ENCODE data around the gene ZNF268.

ZNF268 gene

DNA sequence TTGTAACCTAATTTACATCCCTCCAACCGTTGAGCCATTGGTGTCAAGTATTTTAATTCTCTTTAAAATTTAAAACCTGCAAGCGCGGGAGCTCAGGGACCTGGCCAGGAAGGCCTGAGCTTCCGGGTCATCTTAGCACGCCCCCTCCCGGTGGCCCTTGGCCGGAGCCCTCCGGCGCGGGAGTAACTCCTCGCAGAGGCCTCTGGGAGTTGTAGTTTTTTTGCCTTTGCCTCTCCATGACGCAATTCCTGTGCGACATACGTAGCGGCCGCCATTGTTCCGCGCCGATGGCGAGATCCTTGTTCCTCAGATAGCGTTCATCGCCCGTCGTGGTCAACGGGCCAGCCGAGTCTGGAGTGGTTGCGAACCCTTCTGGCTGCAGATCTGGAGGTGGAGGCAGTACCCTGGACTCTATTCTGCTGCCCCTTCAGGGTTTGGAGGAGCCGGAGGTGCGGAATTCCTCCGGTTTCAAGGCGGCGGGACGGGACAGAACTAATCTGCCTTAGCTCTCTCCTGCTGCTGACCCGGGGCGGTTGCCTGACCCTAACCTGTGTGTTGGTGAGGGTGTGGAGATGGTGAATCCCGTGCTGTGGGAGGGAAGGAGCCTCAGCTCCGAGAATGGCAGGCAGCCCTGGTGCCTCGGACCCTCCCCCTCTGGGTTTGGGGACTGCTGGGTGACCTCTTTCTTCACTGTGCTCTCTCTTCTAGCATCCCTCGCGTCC, at the start of gene ZNF268:
Gene ZNF268, plus strand, starts transcription at position 258 of the 722 bp plus-strand sequence. CDS start 503 bp downstream, outside the sequence.
- DNase-seq = peak; percentile 93

DNA sequence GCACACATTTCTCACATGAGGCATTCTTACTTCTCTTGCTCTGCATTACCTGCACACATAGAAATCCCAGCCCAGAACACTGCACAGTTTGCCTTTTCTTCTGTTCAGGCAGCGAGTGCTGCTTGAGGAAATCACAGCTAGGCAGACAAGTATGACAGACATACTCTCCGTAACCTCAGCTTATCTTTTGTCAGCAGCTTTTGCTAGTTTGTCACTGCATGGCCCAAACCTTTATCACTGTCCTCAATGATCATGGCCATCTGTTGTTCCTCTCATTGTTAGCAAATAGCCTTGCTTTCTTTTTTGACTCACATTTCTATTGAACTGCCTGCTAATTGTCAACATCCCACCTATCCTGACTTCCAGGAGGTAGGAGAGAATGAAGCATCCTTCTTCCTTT, 45.5 kb upstream of the ZNF268 start:
- no peak for DNase-seq

DNA sequence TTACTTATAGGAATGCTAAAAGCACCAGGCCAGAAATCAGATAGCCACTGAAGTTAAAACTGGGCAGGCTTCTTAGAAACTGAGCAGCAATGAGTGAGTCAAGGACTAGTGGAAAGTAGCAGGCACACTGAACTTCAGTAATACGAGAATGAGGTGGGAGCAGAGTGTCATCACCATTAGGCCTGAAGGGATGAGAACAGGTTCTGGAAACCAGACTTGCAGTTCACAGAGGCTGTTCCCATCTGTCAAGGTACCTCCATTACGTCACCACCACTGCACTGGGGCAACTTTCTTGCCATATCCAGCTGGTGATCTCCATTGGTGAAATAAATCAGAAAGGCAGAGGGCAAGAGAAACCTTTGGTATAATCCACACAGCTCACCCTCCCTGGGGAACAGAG, 35.3 kb upstream of the ZNF268 start:
- no peak for DNase-seq

DNA sequence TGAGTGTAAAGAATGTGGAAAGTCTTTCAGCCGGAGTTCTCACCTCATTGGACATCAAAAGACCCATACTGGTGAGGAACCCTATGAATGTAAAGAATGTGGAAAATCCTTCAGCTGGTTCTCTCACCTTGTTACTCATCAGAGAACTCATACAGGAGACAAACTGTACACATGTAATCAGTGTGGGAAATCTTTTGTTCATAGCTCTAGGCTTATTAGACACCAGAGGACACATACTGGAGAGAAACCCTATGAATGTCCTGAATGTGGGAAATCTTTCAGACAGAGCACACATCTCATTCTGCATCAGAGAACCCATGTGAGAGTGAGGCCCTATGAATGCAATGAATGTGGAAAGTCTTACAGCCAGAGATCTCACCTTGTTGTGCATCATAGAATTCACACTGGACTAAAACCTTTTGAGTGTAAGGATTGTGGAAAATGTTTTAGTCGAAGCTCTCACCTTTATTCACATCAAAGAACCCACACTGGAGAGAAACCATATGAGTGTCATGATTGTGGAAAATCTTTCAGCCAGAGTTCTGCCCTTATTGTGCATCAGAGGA, 25.1 kb upstream of the ZNF268 start:
- DNase-seq = no peak

DNA sequence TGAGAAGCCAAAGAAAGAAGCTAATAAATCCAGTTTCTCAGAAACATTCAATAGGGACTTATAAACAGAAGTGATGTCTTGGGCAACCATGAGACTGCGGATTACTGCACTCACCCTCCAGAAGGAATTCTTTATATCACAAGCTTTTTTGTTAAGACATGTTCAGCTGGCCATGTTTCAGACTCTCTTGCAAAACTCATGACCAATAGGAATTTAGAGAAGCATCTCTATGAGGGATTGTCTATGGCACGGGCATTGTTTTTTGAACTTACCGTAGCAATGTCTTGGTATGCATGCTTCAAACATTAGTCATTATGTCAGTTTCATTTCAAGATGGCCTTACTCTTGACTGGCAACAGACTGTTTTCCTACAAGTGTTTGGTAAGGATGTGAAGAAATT, 15.5 kb upstream of the ZNF268 start:
- no peak for DNase-seq

DNA sequence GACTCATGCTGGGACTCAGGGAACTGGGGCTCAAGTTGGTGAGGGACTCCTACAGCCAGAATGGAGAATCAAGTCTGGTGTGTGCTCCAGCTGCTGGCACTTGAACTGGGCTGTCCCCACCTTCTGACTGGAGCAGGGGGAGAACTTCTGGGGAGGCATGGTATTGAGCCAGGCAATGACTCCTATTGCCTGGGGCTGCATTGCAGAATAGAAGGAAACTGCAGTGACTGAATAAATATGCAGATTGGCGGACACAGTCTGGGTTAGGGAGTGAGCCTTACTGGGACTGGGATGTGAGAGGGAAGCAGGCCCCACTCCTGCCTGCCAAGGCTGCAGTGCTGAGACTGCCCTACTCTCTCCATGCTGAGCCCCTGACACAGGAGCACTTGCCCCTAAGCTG, 8.8 kb upstream of the ZNF268 start:
- DNase-seq = no peak

DNA sequence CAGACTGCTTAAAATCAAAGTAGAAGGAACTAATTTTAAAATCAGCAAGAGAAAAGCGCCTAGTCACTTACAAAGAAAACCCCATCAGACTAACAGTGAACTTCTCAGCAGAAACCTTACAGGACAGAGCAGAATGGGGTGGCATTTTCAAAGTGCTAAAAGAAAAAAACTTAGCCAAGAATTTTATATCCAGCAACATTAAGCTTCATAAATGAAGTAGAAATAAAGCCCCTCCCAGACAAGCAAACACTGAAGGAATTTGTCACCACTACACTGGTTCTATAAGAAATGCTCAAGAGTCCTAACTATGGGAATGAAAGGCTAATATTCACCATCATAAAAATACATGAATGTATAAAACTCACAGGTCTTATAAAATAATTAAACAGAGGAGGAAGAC, 6.4 kb upstream of the ZNF268 start:
- DNase-seq = no peak

DNA sequence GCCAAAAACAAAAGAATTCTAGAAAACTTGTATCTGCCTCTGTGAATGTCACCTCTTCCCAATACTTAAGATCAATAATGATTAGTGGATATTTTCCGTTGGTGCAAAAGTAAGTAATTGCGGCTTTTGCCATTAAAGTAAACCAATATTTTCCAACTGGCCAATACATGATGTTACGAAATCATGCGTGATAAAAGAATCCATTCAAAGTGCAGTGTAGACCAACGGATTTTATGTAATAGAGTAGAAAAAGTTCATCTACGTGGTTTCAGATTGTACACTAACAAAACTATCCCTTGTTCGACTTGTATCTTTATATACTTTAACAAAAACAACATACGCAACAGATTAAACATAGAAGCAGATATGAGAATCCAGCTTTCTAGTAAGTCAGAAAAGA, 626 bp upstream of the ZNF268 start:
- DNase-seq = no peak

DNA sequence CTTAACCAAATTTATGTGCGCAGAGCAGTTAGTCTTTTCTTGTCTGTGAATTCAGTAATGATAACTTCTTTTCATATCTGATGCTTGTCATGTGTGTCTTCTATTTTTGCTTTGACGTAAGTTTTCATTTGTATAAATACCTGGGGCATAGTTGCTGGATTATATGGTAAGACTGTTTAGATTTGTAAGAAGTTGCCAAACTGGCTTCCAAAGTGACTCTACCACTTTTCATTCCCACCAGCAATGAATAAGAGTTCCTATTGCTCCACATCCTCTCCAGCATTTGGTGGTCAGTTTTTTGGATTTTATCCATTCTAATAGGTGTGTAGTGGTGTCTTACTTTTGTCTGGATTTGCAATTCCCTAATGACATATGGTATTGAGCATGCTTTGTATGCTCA, 8.9 kb downstream of the ZNF268 start:
- no peak for DNase-seq

DNA sequence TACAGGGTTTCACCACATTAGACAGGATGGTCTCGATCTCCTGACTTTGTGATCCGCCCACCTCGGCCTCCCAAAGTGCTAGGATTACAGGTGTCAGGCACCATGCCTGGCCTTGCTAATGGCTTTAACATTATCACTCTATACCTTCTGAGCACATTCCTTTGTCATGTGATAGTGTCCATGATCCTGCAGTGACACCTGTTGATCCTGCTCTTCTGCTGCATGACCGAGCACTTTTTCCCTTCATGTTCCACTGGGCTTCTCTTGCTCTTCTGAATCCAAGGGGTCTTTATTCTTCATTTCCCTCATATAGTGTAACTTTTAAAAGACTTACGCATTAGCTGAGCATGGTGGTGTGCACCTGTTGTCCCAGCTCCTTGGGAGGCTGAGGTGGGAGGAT, 11.6 kb downstream of the ZNF268 start:
- no peak for DNase-seq

DNA sequence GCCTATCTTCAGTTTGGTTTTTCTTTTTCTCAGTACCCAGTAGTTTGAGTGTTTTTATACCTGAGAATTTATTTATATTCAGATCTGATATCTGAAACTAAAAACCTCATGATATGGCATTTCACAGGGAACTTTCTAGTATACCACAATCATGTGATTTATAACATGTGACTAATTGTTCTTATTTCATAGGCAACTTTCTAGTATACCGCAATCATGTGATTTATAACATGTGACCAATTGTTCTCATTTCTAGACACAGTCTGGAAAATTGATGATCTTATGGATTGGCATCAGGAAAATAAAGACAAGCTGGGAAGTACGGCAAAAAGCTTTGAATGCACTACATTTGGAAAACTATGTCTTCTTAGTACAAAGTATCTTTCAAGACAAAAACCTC, 20.6 kb downstream of the ZNF268 start:
- DNase-seq = no peak

DNA sequence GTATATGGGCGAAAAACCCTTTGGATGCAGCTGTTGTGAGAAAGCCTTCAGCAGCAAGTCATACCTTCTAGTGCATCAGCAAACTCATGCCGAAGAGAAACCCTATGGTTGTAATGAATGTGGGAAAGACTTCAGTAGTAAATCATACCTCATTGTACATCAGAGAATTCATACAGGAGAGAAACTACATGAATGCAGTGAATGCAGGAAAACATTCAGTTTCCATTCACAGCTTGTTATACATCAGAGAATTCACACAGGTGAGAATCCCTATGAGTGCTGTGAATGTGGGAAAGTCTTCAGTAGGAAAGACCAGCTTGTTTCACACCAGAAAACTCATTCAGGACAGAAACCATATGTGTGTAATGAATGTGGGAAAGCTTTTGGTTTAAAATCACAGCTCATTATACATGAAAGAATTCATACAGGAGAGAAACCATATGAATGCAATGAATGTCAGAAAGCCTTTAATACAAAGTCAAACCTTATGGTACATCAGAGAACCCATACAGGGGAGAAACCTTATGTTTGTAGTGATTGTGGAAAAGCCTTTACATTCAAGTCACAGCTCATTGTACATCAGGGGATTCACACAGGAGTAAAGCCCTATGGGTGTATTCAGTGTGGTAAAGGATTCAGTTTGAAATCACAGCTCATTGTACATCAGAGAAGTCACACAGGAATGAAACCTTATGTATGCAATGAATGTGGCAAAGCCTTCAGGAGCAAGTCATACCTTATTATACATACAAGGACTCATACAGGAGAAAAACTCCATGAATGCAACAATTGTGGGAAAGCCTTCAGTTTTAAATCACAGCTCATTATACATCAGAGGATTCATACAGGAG, 21.4 kb downstream of the ZNF268 start:
- no peak for DNase-seq

DNA sequence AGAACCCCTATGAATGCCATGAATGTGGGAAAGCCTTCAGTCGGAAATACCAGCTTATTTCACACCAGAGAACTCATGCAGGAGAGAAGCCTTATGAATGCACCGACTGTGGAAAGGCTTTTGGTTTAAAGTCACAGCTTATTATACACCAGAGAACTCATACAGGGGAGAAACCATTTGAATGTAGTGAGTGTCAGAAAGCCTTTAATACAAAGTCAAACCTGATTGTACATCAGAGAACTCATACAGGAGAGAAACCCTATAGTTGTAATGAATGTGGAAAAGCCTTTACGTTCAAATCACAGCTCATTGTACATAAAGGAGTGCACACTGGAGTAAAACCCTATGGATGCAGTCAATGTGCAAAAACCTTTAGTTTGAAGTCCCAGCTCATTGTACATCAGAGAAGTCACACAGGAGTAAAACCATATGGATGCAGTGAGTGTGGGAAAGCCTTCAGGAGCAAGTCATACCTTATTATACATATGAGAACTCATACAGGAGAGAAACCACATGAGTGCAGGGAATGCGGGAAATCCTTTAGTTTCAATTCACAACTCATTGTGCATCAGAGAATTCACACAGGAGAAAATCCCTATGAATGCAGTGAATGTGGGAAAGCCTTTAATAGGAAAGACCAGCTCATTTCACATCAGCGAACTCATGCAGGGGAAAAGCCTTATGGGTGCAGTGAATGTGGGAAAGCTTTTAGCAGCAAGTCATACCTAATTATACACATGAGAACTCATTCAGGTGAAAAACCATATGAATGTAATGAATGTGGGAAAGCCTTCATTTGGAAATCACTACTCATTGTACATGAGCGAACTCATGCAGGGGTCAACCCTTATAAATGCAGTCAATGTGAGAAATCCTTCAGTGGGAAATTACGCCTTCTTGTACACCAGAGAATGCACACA, 22.3 kb downstream of the ZNF268 start:
- no peak for DNase-seq

DNA sequence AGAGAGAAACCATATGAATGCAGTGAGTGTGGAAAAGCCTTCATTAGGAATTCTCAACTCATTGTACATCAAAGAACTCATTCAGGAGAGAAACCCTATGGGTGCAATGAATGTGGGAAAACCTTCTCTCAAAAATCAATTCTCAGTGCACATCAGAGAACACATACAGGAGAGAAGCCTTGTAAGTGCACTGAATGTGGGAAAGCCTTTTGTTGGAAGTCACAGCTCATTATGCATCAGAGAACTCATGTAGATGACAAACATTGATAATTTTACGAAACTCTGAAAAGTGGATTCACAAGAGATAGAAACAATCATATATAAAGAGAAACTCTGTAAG, 22.9 kb downstream of the ZNF268 start:
- no peak for DNase-seq

DNA sequence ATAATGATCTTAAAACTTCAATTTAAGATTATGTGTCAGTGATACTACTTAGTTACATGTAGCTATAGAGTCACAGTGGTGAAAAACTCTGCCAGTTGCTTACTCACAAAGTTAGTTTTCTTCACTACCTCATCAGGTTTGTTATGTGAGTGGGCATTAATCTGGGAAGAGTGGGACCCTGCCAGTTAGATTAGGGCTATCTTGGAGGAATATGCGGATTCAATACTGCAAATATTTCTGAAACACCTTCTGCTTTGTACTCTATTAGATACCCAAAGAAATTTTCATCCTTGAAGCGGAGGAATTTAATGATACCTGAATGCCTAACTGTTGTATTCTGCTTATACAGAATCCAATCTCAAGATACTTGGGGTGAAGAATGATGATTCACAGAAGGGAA, 25.1 kb downstream of the ZNF268 start:
- no peak for DNase-seq

DNA sequence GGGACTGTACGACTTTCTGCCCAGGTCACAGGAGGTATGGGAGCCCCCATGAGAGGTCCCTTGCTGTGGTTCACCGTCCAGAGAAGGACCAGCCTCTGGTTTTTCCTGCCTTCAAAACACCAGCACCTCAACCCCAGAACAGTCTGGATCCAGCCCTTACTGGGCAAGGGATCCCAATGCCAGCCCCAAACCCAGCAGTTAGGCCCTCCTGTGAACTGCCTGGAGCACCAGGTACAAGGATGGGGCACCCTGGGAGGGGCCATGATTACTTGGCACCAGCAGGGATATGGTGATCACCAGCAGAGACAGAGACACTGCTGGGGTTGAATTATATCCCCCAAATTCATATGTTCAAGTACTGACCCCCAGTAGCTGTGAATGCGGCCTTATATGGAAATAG, 34.4 kb downstream of the ZNF268 start:
- DNase-seq = no peak

DNA sequence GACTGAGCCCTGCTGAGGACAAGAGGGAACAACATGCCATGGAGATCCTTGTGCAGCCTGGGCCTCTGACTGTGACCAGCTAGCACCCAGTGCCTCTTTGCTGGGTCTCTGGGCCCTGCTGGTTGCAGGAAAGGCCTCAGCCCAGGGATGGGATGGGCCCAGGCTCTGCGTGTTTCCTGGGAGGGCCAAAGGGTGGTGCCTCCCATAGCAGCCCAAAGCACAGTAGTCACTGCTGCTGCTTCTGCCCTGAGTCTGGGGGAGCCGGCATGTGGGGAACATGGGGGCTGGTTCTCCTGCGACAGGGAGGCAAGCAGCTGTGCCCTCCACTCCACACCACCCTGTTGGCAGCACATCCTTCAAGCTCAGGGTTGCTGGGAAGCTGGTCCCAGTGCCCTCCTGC, 35.9 kb downstream of the ZNF268 start:
- no peak for DNase-seq

DNA sequence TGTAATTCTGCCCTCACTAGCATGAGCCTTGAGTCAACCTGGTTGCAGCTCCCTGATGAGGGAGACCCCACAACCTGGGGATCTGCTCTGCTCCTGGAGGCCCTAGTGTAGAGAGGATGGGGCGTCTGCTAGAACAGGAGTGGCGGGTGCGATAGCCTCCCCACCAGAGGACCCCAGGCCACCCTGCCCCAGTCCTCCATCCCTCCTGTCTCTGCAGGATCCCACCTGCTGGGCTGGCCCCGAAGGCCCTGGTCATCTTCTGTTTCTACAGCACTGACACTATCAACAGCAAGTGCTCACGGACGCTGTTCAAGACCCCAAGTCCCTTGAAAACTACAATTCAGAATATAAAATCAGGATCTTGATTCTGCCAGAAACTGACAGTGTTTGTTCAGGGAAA, 39.2 kb downstream of the ZNF268 start:
- no peak for DNase-seq

DNA sequence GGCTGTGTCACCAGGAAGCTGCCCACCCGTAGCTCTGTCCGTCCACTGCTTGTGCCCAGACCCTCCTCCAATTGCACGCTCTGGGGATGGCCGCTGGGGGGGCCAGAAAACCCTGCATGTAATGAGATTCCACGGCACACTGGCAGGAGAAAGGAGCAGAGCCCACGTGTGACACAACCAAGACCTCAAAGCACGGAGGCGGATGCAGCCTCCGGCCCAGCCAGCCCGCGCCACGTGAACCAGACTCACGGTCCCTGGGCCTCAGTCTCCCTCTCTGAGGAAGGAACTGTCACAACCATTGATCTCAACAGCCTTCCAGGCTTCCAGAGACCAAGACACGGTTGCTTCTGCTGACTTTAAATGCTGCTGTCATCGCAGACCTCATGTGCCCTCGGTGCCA, 39.9 kb downstream of the ZNF268 start:
- no peak for DNase-seq

DNA sequence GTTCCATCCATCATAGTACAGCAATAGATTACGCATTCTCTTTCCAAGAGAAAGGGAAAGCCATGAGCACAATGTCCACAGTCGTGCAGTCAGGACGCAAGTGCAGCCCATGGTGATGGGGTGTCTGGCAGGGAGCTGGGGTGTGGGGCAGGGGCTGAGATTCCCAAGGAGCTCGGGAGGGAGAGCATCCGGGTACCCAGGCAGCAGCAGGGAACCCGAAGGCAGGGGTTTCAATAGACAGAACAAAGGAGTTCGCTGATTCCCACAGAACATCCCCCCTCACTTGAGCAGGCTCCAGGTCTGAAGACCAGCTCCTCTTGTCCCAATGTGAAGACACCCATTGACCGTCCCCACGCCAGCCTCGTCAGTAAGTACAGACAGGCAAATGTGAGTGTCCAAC, 40.9 kb downstream of the ZNF268 start:
- DNase-seq = no peak

DNA sequence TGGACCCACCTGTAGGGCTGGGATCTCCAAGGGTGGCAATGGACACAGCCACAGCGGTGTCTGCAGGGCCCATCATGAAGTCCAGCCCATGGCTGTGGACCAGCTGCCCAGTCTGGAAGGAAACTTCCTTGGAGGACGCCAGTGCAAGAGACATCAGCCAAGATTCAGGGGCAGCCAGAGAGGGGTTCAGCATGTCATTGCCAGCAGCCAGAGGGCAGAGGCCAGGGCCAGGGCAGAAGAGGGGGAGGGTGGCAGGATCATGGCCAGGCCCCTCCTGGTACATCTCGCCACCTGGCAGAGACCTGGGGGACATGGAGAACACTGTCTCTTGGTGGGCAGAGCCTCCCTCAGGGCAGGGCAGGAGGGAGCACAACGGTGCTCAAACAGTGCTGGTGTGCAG, 44.2 kb downstream of the ZNF268 start:
- no peak for DNase-seq

DNA sequence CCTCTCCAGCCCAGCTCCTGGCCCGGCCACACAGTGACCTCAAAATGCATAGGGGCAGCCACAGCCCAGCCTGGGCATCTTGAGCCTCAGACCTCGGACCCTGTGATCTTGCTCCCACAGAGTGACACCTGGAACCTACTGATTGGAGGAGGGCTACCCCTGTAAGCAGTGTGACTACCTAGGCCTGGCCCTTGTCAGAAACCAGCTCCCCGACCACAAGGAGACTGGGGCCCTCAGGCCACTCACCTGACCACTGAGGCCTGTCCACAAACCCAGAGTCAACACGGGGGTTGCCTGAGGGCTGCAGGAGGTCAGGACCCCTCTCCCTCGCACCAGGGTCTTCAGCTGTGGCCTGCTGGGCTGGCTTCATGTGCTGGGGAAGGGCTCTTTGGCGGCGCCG, 45.4 kb downstream of the ZNF268 start:
- no peak for DNase-seq

DNA sequence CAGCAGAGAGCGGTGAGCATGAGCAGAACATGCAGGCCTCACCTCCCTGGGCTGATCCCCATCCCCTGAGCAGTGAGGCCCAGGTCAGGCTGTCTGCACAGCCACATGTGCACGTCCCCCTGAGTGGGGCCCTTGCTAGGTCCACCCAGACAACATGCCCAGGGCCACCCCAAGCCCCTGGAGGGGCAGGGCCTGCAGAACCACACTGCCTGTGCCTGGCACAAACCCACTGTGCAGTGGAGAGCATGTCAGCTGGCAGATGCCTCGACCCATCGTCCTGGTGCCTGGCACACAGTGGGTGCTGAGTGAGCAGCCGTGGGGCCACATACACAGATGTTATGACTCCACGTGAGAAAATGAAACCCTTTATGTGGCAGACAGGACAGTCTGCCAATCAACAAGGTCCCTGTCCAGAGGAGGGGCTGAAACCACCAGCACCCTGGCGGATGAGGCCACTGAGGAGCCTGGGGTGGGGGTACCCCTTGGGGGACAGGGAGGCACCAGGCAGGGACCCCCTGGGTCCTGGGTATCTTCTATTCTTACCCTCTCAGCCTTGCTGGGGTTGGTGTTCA, 46.1 kb downstream of the ZNF268 start:
- no peak for DNase-seq

Measured in CD4-positive, alpha-beta T cell treated with Interleukin-21 for 1 hour (primary cell).